Effector CD4-positive, alpha-beta T cell (primary cell): ENCODE data around the gene ADGRE2.
"Not testable (repeated sequence)": the region's sequence is repeated elsewhere in the genome, so short reads cannot be mapped to it uniquely, and the experiment has no call there.

Experiments
- DNase-seq: peaks from one replicate; pipeline ENCODE4 v3.0.0-alpha.2; 2020

ADGRE2 gene

DNA sequence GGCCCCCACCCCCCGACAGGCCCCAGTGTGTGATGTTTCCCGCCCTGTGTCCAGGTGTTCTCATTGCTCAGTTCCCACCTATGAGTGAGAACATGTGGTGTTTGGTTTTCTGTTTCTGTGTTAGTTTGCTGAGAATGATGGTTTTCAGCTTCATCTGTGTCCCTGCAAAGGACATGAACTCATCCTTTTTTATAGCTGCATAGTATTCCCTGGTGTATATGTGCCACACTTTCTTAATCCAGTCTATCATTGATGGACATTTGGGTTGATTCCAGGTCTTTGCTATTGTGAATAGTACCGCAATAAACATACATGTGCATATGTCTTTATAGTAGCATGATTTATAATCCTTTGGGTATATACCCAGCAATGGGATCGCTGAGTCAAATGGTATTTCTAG is 715 bp downstream of the ADGRE2 start:
- DNase-seq: not testable (repeated sequence)

DNA sequence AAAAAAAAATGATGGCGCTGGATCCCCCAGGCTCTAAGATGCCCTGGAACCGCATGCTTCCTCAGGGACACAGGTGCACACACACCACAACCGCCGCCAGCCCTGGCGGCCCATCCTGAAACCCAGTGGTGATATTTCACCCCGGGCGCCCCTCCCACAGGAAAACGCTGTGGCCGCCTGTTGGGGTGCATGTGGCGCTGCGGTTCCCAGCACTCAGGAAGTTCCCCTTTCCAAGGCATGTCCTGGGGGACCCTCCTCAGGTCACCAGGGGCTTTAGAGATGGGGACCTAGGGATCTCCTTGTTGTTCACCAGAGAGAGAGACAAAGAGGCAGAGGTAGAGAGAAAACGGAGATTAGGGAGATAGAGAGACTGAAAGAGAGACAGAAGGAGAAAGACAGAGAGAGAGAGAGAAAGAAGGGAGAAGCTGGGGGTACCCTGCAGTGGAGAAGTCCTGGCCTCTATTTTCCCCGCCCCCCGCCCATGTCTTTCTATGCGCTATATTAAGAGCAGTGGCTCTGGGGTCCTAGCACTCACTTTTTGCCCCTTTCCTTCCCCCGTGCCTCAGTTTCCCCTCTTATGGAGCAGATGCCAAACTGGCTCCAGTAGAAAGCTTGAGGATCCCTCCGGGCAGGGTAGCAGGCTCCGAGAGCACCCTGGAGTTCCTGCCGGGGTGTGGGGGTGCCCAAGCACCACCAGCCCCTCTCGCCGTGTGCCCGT is 2.3 kb downstream of the ADGRE2 start:
- no peak for DNase-seq

DNA sequence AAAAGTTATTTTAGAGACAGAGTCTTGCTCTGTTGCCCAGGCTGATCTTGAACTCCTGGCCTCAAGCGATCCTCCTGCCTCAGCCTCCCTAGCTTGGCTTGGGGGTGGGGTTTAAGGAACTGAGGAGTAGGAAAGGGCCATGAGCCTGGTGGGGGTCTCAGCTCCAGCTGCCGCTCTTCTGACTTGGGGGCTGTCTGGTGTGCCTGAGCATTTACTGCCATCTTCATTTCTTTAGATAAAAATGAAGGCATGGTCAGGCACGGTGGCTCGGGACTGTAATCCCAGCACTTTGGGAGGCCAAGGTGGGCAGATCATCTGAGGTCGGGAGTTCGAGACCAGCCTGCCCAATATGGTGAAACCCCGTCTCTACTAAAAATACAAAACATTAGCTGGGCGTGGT is 3.0 kb downstream of the ADGRE2 start:
- not testable (repeated sequence) for DNase-seq

DNA sequence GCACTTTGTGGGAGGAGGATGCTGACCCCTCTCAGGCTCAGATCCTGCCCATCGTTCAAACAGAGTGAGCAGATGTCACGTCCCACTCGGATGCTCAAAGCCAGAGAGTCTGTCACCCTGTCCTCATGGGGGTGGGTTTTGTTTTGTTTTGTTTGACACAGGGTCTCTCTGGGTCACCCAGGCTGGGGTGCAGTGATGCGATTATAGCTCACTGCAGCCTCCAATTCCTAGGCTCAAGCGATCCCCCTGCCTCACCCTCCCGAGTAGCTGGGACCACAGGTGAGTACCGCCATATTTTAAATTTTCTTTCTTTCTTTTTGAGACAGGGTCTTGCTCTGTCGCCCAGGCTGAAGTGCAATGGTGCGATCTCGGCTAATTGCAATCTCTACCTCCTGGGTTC is 4.0 kb downstream of the ADGRE2 start:
- no peak for DNase-seq

DNA sequence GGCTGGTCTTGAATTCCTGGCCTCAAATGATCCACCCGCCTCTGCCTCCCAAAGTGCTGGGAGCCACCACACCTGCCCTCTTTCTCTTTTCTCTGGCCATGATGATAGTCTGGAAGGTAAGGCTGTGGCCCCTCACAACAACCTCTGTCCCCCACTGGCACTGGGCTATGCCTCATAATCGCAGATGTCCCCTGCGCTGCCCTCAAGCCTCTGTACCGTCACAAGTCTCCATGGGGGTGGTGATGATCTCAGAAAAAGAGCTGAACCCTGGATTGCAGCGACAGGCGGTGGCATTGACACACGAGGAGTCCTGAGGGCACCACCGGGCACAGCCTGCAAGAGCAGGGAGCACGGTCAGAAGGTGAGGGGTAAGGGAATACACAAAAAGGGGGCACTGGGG is 4.6 kb downstream of the ADGRE2 start:
- not testable (repeated sequence) for DNase-seq

DNA sequence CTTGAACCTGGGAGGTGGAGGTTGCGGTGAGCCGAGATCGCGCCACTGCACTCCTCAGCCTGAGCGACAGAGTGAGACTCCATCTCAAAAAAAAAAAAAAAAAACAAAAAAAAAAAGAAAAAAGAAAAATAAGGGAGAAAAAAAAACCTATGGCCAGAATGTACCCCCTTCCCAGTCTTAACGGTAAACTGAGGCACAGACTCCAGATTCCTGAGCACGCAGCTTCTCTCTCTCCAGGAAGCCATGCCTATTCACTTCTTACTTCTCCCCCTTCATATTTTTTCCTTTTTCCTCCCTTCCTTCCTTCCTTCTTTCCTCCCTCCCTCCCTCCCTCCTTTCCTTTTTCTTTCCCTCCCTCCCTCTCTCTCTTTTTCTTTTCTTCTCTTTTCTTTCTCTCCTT is 5.4 kb downstream of the ADGRE2 start:
- no peak for DNase-seq

DNA sequence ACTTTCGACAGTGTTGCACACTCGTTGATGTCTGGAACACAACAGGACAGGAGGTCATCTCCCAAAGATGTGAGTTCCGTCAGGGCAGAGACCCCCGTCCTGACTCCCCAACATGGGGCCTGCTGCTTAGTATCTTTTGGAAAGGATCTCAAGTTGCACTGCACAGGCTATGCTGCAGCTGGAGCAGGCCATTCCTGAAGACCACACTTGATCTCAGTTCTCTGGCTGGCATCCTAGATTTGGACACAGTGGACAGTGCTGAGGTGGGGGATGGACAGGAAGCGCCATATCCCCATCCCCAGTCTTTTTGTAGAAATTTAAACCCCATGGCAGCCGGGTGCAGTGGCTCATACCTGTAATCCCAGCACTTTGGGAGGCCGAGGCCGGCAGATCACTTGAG is 5.9 kb downstream of the ADGRE2 start:
- no peak for DNase-seq

GRCh38 chr19:14770944-14771839 is 7.2 kb downstream of the ADGRE2 start:
- no peak for DNase-seq

DNA sequence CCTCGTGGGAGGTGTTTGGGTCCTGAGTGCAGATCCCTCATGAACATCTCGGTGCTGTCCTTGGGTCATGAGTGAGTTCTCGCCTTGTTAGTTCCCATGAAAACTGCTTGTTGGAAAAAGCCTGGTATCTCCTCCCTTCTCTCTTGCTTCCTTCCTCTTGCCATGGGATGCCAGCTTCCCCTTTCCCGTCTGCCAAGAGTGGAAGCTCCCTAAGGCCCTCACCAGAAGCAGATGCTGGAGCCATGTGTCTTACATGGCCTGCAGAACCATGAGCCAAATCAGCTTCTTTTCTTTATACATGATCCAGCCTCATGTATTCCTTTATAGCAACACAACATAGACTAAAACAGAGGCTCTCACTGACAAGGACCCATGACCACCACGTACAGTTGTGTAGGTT is 8.2 kb downstream of the ADGRE2 start:
- DNase-seq: no peak

GRCh38 chr19:14769201-14769600 is 9.2 kb downstream of the ADGRE2 start:
- no peak for DNase-seq

GRCh38 chr19:14768001-14768400 is 10.4 kb downstream of the ADGRE2 start:
- no peak for DNase-seq

DNA sequence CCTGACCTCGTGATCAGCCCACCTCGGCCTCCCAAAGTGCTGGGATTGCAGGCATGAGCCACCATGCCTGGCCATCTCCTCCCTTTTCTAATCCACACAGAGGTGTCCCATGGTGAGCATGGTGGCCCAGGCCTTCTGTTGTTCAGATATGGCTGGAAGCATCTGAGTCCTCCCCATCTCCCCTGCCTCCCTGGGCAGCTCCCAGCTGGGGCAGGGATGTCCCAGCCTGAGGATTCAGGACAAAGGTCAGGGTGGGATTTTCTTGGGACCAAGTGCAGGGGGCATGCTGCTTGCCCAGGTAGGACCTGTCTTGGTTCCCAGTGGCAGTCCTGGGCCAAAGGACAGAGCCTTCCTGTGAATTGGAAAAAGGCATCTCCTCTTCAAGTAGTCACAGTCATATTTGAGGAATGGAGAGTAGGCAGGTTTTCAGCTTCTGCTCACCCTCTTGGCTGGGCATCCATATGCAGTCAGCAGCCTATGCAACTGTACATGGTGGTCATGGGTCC is 10.8 kb downstream of the ADGRE2 start:
- DNase-seq: no peak

- not testable (repeated sequence) for DNase-seq
These were observed 12.5 kb downstream of the ADGRE2 start for GRCh38 chr19:14765841-14766240.

DNA sequence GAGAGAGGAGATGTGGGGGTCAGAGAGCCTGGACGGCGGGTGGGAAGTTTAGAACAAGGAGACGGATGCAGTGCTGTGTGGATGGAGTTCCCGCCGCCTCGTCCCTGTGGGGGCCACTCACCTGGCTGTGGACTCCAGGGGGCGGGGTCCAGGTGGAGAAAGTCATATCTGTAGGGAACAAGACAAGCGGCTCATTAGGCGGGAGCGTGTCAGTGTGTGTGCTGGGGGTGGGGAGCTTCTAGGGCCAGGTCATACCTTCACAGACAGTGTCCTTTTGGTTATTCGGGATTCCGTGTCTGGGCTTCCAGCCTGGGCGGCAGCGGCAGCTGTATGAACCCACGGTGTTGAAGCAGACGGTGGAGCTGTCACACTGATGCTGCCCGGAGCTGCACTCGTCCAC is 13.0 kb downstream of the ADGRE2 start:
- not testable (repeated sequence) for DNase-seq

- no peak for DNase-seq
These were observed 14.0 kb downstream of the ADGRE2 start for GRCh38 chr19:14764401-14764800.

- no peak for DNase-seq
These were observed 14.7 kb downstream of the ADGRE2 start for GRCh38 chr19:14763497-14764145.

- no peak for DNase-seq
These were observed 16.2 kb downstream of the ADGRE2 start for GRCh38 chr19:14762111-14762510.

DNA sequence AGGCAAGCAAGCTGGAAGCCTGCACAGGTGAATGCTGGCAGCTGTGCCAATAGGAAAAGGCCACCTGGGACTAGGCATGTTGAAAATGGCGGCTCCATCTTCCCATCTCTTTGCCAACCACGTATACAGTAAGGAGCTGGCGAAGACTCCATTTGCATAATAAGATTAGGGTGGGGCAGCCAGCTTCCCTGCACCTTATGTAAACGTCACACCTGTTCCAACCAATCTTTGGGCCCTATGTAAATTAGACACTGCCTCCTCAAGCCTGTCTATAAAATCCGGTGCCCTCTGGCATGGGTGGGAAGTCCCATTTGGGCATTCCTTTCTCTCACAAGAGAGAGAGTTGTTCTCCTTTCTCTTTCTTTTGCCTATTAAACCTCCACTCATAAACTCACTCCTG is 16.8 kb downstream of the ADGRE2 start:
- DNase-seq: no peak

GRCh38 chr19:14758816-14759215 is 19.5 kb downstream of the ADGRE2 start:
- DNase-seq: no peak

- no peak for DNase-seq
These were observed 29.8 kb downstream of the ADGRE2 start for GRCh38 chr19:14748601-14749000.

GRCh38 chr19:14746886-14747285 is 31.5 kb downstream of the ADGRE2 start:
- DNase-seq: no peak

GRCh38 chr19:14735915-14736314 is 42.4 kb downstream of the ADGRE2 start:
- DNase-seq: no peak

DNA sequence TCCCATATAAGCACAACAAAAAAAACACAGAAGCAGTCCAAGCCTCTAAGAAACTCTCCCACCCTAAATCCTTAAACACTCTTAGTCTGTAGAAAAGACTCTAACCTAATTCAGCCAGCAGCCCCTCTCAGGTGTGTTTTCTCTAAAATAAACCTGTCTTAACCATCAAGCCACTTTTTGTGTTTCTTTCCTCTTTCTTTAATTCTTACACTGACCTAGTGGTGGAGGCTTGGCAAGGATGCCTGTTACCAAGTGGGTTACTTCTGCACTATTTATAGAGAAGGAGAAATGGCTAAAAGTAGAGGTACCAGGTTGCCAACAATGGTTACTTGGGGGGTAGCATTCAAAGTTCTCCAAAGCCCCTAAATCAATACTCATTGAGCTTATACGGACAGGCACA is 44.8 kb downstream of the ADGRE2 start:
- DNase-seq: no peak
